Esophagus (tissue), 2 donors: ENCODE data around the gene IL1R1. TPM values are rescaled to one million over a fixed set of nuclear protein-coding genes. Genes with fewer than 3 reads are reported as not detected.

Experiments used
- H3K27ac ChIP-seq, 2 donors: one replicate each; pipeline ENCODE4 v1.5.1; 2013; ENCODE audit warnings: low read depth in 2 of 2, mild to moderate bottlenecking in 2 of 2, inconsistent platforms in 1 of 2, low read length in 1 of 2, moderate library complexity in 1 of 2
- H3K27me3 ChIP-seq, 2 donors: one replicate each; pipeline ENCODE4 v1.6.1; 2013; ENCODE audit warnings: low read length in 2 of 2, control low read depth in 1 of 2, mild to moderate bottlenecking in 1 of 2; ENCODE audit not compliant: insufficient read depth in 2 of 2, control insufficient read depth in 1 of 2
- H3K36me3 ChIP-seq, 2 donors: one replicate each; pipeline ENCODE4 v1.6.1; 2013; ENCODE audit warnings: low read length in 1 of 2; ENCODE audit not compliant: control insufficient read depth in 2 of 2, insufficient read depth in 2 of 2
- H3K4me1 ChIP-seq, 2 donors: one replicate each; pipeline ENCODE4 v1.6.1; 2013; ENCODE audit warnings: low read length in 1 of 2; ENCODE audit not compliant: control insufficient read depth in 2 of 2, insufficient read depth in 2 of 2
- H3K4me3 ChIP-seq, 2 donors: one replicate each; pipeline ENCODE4 v1.5.1; 2013; ENCODE audit warnings: low read length in 2 of 2, mild to moderate bottlenecking in 2 of 2, low read depth in 1 of 2, moderate library complexity in 1 of 2
- H3K9me3 ChIP-seq, 2 donors: one replicate each; pipeline ENCODE4 v1.6.1; 2013; ENCODE audit warnings: mild to moderate bottlenecking in 2 of 2, low read depth in 1 of 2, low read length in 1 of 2, moderate library complexity in 1 of 2; ENCODE audit not compliant: control insufficient read depth in 2 of 2, insufficient read depth in 1 of 2
- WGBS, 2 donors: extraction: QIAGEN DNeasy Blood & Tissue Kit; methylation state at CpG; one replicate each; pipeline ENCODE4 v1.1.7; 2013; 5-methylcytosine and 5-hydroxymethylcytosine counted together
- polyA plus RNA-seq, 2 donors: library from polyadenylated mRNA; stranded (reverse); fragments of 200-250 nt; gene quantifications; one replicate each; pipeline ENCODE4 v1.2.3, GENCODE V29; 2013
- donor health status: healthy with polysubstance abuse.
- donor health status: Bipolar disorder and iron deficiency.

IL1R1 gene, protein sequence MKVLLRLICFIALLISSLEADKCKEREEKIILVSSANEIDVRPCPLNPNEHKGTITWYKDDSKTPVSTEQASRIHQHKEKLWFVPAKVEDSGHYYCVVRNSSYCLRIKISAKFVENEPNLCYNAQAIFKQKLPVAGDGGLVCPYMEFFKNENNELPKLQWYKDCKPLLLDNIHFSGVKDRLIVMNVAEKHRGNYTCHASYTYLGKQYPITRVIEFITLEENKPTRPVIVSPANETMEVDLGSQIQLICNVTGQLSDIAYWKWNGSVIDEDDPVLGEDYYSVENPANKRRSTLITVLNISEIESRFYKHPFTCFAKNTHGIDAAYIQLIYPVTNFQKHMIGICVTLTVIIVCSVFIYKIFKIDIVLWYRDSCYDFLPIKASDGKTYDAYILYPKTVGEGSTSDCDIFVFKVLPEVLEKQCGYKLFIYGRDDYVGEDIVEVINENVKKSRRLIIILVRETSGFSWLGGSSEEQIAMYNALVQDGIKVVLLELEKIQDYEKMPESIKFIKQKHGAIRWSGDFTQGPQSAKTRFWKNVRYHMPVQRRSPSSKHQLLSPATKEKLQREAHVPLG
- 10 to 100 TPM; 11.7 to 12.7 TPM for polyA plus RNA-seq

DNA sequence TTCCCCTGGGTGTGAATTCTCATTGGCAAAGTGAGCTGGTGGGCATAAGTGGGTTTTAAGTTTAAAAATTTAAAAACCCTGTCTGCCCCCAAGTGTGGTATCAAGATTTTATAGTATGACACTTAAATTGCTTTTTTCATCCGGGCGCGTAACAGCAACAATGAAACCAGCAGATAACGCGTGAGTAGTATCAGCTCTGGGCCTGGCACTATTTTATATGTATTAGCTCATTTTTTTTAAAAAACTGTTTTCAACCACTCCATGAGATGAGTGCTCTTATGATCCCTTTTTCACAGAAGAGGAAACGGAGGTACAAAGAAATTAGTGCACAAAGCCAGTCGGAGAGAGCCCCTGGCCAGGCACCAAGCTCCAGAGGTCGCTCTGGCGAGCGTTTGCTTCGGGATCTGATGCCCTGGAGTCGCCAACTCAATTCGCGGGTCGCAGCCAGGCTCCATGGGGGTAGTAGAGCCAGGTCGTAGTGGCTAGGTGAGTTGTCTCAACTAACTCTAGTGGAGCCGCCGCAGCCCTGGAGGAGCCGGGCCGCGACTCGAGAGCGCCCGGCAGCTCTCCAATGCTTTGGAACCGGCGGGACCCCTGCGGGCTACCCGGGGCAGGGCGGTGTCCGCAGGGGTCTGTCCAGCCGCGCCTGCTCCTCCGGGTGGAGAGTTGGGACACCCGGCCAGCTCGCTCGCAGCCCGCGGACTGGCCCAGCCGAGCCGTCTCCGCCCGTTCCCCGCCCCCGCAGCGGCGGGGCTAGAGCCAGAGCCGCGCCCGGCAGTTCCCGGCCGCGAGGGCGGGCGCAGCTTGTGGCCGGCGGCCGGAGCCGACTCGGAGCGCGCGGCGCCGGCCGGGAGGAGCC lies at the start of gene IL1R1:
IL1R1 (plus strand) TSS at position 777 of the 859 bp plus-strand sequence. CDS start 14,979 bp downstream, outside the sequence.
- H3K27me3 ChIP-seq: no peaks in the 10 kb centered on the region
- H3K4me1 ChIP-seq: peaks cover 0 to 9% of the 10 kb centered on the region in 2 donors
- 8 to 9% methylated on average over 42 to 65 of the region's 65 CpGs for WGBS, 2 donors
- peaks cover 0 to 23% of the 10 kb centered on the region in 2 donors for H3K9me3 ChIP-seq
- H3K36me3 ChIP-seq: peaks cover 0 to 6% of the 10 kb centered on the region in 2 donors
- H3K27ac ChIP-seq: peak within 1 kb of the TSS; percentile 89 to 92
- peak within 1 kb of the TSS; percentile 74 to 84 for H3K4me3 ChIP-seq

DNA sequence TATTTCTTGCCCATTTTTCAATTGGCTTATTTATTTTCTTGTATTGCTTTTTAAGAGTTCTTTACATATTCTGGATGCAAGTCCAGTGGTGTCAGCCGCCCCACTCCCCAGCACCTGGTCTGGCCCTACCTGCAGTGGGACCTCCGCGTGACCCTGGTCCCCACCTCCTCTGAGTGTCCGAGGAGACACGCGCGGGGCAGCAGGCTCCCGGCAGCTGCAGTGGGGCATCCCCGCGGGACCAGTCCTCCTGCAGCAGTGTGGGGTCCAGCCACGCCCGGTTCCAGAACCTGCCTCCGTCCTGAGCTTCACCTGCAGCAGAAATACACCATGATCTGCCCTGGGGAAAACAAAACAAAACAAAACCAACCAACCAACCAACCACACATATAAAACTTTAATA lies 48.9 kb upstream of the IL1R1 start:
- 90 to 95% methylated on average over 13 of the region's 13 CpGs for WGBS, 2 donors
- Histone ChIP-seq H3K4me3 (no peak overlapping the region), H3K27ac (no peak overlapping the region), H3K27me3 (no peaks in the 10 kb centered on the region), H3K9me3 (no peaks in the 10 kb centered on the region), H3K4me1 (no peaks in the 10 kb centered on the region), H3K36me3 (no peaks in the 10 kb centered on the region)

DNA sequence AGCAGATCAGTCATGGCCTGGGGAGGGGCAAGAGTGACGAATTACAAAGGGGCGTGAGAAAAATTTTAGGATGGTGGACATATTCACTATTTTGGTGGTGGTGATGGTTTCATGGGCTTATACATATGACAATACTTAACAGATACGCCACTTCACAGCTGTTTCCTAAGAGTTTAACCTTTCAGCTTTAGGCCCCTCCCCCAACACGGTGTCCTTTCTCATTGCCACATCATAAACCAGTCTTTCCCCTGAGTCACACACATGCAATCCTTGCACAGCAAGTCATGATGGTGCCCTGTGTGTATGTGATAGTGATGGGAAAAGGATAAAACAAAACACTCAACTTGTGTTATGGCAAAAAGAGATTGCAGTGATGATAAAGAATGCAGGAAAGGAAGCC lies 47.6 kb upstream of the IL1R1 start:
- Histone ChIP-seq H3K36me3 (no peaks in the 10 kb centered on the region), H3K27me3 (no peaks in the 10 kb centered on the region), H3K9me3 (no peaks in the 10 kb centered on the region), H3K27ac (no peak overlapping the region), H3K4me1 (no peaks in the 10 kb centered on the region), H3K4me3 (no peak overlapping the region)
- WGBS, 2 donors: 64 to 65% methylated on average over 4 of the region's 4 CpGs

DNA sequence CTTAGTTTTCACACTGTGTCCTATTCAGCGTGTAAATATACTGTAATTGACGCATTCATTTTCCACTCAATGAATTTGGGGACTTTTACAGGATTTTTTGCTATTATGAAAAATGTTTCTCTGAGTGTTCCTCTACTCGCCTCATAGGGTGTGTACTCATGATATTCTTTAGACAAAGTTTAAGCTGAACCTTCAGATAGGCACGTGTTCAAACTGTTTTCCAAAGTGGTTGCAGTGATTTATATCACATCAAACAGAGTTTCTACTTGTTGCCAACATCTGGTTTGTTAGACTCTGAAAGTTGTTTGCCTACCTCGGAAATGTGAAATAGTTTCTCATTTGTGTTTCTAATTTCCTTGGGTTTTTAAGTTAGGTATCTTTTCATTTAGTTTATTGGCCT lies 46.4 kb upstream of the IL1R1 start:
- H3K36me3 ChIP-seq: no peaks in the 10 kb centered on the region
- 68 to 76% methylated on average over 5 of the region's 5 CpGs for WGBS, 2 donors
- no peaks in the 10 kb centered on the region for H3K27me3 ChIP-seq
- peaks cover 2% of the 10 kb centered on the region in 2 donors for H3K4me1 ChIP-seq
- H3K27ac ChIP-seq: no peak overlapping the region
- no peak overlapping the region for H3K4me3 ChIP-seq
- H3K9me3 ChIP-seq: no peaks in the 10 kb centered on the region

DNA sequence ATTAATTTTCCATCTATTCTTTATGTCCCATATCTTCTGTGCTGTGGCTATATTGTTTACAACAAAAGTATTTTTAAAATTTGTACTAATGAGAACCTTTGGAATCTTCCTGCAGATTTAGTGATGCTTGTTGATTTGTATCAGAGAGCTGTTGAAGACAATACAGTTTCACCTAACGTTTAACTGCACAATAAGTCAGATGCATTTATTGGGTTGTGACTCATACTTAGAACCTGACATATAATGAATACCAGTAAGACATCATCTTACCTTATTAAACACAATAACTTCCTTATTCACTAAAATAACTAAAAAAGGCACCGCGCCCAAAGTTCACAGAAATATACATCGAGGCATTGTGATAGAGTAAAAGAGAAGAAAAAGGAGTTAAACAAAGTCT lies 43.8 kb upstream of the IL1R1 start:
- Histone ChIP-seq H3K36me3 (no peaks in the 10 kb centered on the region), H3K27me3 (no peaks in the 10 kb centered on the region), H3K9me3 (no peaks in the 10 kb centered on the region), H3K4me1 (peaks cover 2% of the 10 kb centered on the region in 2 donors), H3K27ac (no peak overlapping the region), H3K4me3 (no peak overlapping the region)
- 75 to 78% methylated on average over 4 of the region's 4 CpGs for WGBS, 2 donors

DNA sequence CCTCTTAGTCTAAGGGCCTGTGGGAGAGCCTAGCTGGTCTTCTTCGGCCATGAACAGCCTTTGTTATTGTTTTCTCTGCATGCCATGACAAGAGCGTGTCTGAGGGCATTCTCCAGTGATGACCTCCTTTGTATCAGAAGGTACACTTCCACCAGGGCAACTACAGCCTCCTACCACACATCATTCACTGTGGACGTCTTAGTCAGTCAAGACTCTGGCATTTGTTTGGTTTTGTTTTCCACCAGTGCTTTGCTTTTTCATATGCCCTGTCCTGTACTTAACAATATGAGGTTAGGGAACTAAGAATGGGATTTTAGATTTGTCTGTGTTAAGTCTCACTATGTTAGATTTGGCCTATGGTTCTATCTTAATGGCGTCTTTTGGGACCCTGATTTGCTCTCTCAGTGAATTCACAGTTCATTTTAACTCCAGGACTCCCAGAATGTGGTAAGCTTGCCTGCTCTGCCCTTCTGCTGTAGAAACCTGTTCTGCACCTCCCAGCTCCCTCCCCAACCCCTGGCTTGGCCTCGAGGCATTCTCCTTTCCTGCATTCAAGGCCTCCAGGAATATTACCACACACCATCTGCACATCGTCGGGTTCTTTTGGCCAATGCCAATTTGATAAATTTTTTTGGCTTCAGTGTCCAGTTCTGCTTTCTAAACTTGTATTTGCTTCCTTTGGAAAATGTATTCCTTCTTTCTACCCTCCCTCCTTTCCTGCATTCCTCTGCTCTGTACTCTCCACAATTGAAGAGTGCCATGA lies 42.8 kb upstream of the IL1R1 start:
- 61 to 66% methylated on average over 7 of the region's 7 CpGs for WGBS, 2 donors
- H3K4me1 ChIP-seq: peaks cover 2% of the 10 kb centered on the region in 2 donors
- H3K27ac ChIP-seq: peak overlapping the region in 1 of 2 donors; percentile 40
- H3K4me3 ChIP-seq: no peak overlapping the region
- no peaks in the 10 kb centered on the region for H3K27me3 ChIP-seq
- H3K9me3 ChIP-seq: no peaks in the 10 kb centered on the region
- H3K36me3 ChIP-seq: no peaks in the 10 kb centered on the region

DNA sequence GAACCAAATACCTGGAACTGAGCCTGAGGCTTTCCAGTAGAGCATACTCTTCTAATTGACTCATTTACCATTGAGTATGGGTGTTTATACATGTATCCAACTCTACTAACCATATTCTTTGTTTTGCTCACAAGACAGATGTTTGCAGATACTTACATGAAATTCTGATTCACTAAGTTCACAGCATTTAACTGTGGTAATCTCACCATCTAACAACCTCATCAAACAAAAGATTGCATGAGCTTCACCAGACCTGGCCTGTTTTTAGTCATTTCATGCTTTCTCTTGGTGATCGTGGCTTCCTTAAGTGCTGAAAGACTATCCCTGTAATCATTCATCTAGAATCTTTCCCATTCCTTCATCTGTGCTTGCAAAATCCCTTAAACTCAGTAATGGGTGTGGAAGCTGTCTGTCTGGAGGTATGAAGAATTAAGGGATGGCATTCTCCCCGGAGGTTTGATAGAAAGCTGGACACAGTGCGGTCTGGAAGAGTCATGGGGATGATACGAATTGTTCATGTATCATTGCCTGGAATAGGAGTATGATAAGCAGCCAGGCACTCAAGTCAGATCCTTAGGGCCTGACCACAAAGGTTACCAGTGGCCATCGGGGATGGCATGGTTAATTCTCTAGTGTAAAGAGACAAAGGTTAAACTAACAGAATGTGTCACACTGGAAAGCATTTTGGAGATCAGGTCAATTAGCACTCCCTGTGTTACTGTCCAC lies 42.0 kb upstream of the IL1R1 start:
- Histone ChIP-seq H3K36me3 (no peaks in the 10 kb centered on the region), H3K4me1 (peaks cover 2% of the 10 kb centered on the region in 2 donors), H3K27ac (peak overlapping the region in 1 of 2 donors; percentile 40), H3K4me3 (no peak overlapping the region), H3K27me3 (no peaks in the 10 kb centered on the region), H3K9me3 (no peaks in the 10 kb centered on the region)
- WGBS, 2 donors: 46 to 65% methylated on average over 5 of the region's 5 CpGs

DNA sequence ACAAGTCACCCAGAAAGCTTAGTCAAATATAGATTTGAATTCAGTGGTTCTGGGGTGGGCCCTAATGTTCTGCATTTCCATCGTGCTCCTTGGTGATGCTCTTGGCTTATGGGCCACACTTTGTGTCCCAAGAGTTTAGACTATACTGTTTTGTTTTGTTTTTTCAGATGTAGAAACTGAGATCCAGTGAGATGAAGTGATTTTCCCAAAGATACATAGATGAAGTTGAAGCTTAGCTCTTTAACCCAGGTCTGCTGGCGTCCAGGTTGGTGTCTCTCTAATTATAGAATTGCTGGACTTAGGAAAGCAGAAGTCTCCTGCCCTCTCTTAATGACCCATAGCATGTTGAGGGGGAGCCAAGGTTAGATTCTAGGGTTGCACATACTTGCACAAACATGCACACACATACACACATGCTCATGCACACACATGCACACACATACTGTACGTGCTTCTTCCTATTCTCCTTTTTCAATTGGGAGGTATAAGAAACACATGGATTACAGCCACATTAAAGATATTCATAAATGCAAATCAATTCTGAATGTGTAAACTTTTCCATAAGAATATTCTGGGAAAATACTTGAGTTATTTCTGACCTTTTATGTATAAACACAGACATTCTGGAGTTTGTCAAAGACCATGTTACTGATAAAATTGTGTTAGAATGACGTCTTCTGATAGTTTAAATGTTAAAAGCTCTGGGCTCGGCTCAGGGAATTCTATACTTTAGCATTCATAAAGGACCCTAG lies 41.3 kb upstream of the IL1R1 start:
- peaks cover 2% of the 10 kb centered on the region in 2 donors for H3K4me1 ChIP-seq
- H3K9me3 ChIP-seq: no peaks in the 10 kb centered on the region
- no peak overlapping the region for H3K27ac ChIP-seq
- H3K36me3 ChIP-seq: no peaks in the 10 kb centered on the region
- H3K4me3 ChIP-seq: no peak overlapping the region
- WGBS, 2 donors: 70 to 85% methylated on average over 5 of the region's 5 CpGs
- H3K27me3 ChIP-seq: no peaks in the 10 kb centered on the region
